Measurements from ENCODE around the gene STX4. TPM values are rescaled to one million over a fixed set of nuclear protein-coding genes. Genes with fewer than 3 reads are reported as not detected.

Gene STX4
- total RNA-seq, 1 donor from 2014 or later = 86.1 TPM

- no peak for ATAC-seq
- peak overlapping the region; percentile 99 for H3K4me3 ChIP-seq
- no peak for TF ChIP-seq CTCF (IDR thresholded peaks at IDR 0.05)
- peaks cover 38% of the 10 kb centered on the region for H3K36me3 ChIP-seq
- peak overlapping the region; percentile 97 for H3K27ac ChIP-seq
- no peaks in the 10 kb centered on the region for H3K27me3 ChIP-seq (ENCODE audit: low read depth)
- peaks cover 24% of the 10 kb centered on the region for H3K4me1 ChIP-seq
- no peak for DNase-seq
- H3K9me3 ChIP-seq = no peaks in the 10 kb centered on the region
- intact Hi-C loops (cut with DNase I) = no loop called here
These were observed 41.4 kb downstream of the STX4 start for GRCh38 chr16:31074814-31075183.

- Histone ChIP-seq H3K4me3 (no peak overlapping the region), H3K36me3 (peaks cover 53% of the 10 kb centered on the region), H3K27me3 (ENCODE audit: low read depth) (no peaks in the 10 kb centered on the region), H3K4me1 (peaks cover 24% of the 10 kb centered on the region), H3K9me3 (no peaks in the 10 kb centered on the region), H3K27ac (no peak overlapping the region)
- DNase-seq (no peak), ATAC-seq (no peak)
- no peak for TF ChIP-seq CTCF (IDR thresholded peaks at IDR 0.05)
- intact Hi-C loops (cut with DNase I) = no loop called here
These were observed 43.0 kb downstream of the STX4 start for GRCh38 chr16:31076319-31076718.

- Histone ChIP-seq H3K4me3 (no peak overlapping the region), H3K27me3 (ENCODE audit: low read depth) (no peaks in the 10 kb centered on the region), H3K9me3 (no peaks in the 10 kb centered on the region), H3K27ac (no peak overlapping the region), H3K4me1 (peaks cover 18% of the 10 kb centered on the region), H3K36me3 (peaks cover 56% of the 10 kb centered on the region)
- intact Hi-C loops (cut with DNase I) = no loop called here
- no peak for DNase-seq
- TF ChIP-seq CTCF (IDR thresholded peaks at IDR 0.05) = no peak
- no peak for ATAC-seq
These were observed 43.7 kb downstream of the STX4 start for GRCh38 chr16:31077024-31077423.

GRCh38 chr16:31077592-31078396, 44.4 kb downstream of the STX4 start:
- Histone ChIP-seq H3K4me1 (peaks cover 11% of the 10 kb centered on the region), H3K27me3 (ENCODE audit: low read depth) (no peaks in the 10 kb centered on the region), H3K36me3 (peaks cover 63% of the 10 kb centered on the region), H3K27ac (no peak overlapping the region), H3K4me3 (no peak overlapping the region), H3K9me3 (no peaks in the 10 kb centered on the region)
- DNase-seq (no peak), ATAC-seq (no peak)
- intact Hi-C loops (cut with DNase I) = no loop called here
- no peak for TF ChIP-seq CTCF (IDR thresholded peaks at IDR 0.05)

- DNase-seq (no peak), ATAC-seq (no peak)
- Histone ChIP-seq H3K27ac (no peak overlapping the region), H3K4me1 (peaks cover 11% of the 10 kb centered on the region), H3K27me3 (ENCODE audit: low read depth) (no peaks in the 10 kb centered on the region), H3K9me3 (no peaks in the 10 kb centered on the region), H3K36me3 (peaks cover 73% of the 10 kb centered on the region), H3K4me3 (no peak overlapping the region)
- intact Hi-C loops (cut with DNase I) = no loop called here
- no peak for TF ChIP-seq CTCF (IDR thresholded peaks at IDR 0.05)
These were observed 45.4 kb downstream of the STX4 start for GRCh38 chr16:31078597-31079341.

All from lower lobe of right lung (tissue), 2 donors.